HG03342 (cell line): Measurements from ENCODE around the gene ZNF322.

ENCODE experiments used
- ATAC-seq: cut with Tn5 transposase; IDR thresholded peaks from one replicate; pipeline ENCODE4 v1.9.1; 2021; ENCODE audit warnings: mild to moderate bottlenecking, moderate library complexity; ENCODE audit not compliant: unreplicated experiment

Gene ZNF322

DNA sequence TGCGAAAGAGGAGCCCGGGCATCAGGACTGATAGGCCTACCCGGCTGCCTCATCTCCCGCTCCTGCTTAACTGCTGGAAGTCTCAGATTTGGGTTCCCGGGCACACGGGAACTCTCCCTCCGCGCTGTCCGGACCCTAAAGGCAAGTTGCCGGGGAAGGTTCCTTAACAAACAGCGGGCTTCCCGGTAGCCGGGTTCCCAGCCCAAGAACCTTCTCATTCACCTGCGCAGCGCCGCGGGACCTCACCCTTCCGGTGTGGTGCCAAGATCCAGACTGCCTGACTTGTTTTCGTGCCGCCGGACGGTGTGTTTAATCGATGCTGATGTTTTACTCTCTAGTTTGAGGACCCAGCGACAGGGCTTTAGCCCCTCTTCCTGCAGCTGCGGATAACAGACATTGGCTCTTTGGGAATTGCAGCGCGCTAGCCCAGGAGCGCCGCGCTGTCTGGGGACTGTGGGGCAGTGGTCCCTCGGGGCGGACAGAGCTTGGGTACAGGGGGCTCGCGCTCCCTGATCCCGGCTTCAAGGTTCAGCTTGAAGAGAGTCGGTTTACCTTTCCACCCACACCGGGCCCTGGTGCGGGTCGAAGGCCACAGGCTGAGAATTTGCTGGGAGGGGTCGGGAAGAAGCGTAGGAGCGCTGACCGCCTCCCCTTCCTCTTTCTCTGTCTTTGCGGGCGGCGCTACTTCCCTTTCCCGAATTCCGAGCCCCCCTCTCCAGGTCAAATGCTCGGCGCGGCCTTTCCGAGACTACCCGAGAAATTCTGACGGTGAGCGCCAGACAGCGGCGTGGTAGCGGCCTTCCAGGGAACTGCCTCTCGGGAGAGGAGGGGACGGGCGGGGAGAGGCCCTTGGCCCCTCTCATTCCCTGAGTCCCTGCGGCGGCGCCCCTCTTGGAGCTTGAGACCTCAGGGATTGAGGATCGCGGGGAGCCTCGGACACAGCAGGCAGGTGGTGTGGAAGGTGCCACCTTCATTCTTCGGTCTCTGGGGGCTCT is 45.6 kb downstream of the ZNF322 start:
- ATAC-seq, result no peak

DNA sequence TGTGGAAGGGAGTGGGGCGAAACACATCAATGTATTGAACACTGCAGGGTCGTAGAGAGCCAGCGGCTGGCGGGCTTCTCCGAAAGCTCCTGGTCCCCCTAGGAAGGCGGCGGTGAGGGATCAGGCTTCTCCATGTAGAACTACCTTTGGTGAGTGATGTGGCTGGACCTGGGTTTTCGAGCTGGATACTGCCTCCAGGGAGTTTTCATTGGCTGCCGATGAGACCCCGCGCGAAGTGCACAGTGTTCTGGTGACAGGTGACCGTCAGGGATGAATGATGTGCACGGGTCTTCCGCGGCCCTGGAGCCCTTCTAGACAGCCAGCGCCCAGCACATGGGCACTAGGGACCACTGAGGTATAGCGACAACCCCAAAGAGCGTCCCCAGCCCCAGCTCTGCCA is 46.3 kb downstream of the ZNF322 start:
- no peak for ATAC-seq

DNA sequence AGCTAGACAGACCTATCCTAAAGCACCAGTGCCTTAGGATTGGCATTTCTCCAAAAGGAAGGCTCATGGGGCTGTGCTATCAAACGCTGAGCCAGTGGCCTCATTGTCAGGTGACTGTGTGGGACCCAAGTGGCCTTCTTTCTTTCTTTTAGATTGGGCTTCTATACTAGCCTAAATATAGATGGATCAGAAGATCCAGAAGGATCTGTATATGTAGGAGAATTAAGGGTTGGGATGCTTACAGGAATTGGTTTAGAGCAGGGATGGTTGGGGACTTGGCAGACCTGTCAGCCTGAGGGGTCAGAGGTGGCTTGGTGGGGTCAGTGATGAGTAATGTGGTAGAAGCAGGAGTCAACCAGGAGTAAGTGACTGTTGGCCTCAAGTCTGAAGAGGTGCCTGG is 47.9 kb downstream of the ZNF322 start:
- no peak for ATAC-seq

GRCh38 chr6:26609463-26609862 is 50.1 kb downstream of the ZNF322 start:
- ATAC-seq, result no peak

DNA sequence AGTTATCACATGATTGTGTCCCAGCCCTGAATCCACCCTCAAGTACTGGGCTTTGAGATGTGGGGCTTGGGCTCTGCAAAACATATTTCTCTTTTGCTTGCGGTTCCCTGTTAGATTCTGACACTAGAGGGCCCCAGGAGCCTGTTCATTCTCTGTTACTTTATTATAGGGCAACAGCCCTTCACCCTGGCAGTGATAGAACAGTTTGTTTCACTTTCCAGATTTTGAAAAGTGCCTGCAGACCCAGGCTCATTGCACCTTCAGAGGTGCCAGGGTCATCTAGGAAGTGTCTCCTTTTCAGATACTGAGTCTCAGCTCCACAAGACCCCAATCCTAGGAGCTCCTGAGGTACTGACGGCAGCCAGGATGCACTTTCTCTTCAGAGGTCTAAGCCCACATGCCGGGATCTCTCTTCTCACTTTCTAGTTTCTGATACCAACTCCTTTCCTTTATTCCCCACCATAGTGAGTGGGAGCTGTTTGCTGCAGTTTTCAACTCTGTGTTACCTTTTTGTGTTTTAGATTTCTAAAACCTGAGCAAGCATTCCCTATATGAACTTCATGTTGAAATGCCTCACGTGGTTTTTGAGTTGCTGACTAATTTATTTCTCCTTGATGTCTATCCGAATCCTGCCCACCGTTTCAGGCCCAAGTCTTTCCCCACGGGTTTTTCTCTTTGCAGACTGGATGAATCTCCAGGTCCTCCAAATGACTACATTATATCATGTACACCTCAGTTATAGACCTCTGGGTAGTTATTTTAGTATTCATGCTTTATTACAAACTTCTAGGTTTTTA is 51.9 kb downstream of the ZNF322 start:
- ATAC-seq, result peak; percentile 65

DNA sequence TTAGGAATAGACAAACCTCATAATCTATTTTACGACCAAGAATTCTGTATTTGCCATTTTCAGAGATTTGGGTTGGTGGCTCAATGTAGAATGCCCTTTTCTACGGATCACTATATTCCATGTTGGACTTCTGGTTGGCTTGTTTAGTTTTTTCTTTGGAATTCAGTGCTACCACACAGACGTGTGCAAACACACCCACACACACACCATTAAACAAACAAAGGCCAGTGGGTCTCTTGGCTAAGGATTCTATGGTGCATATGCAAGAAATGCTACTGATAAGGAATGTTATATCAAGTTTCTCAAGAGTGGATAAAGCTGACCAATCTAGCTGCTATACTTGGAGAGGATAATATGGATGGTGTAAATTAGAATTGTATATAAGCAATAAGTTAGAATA is 54.7 kb downstream of the ZNF322 start:
- ATAC-seq, result no peak

DNA sequence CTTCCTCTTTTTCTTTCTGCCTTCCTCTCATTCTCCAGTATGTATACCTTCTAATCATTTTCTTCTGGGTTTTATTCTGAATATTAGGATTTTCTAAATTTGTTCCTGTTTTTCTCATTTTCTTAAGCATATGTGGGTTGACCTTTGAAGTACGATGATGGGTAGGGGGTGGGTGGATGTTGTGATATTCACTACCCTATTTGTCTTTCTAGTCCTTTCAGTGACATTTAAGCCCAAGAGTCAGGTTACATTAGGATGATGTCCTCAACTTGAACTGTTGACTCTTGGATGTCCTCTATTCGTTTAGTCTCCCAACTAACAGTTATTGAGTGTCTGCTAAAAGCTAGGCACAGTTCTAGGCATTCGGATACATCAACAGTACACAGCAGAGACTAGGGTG is 55.5 kb downstream of the ZNF322 start:
- ATAC-seq, result no peak

DNA sequence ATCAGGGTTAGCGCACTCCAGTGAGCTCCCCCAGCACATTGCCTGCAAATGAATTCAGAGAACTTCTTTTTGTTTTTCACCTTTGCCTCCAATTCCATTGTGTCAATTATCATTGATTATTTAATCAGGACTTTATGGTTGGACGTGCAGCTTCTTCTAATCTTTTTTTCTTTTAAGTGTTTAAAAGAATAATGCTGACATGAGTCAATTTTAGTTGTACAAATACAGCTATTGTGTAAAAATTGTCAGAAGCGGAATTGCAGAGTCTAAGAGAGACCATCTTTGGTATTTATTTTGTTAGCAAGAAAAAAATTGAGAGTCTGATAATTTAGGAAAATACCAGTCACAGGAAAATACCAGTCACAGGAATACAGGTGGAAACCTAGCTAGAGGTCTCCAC is 57.3 kb downstream of the ZNF322 start:
- no peak for ATAC-seq

GRCh38 chr6:26600759-26601158 is 58.8 kb downstream of the ZNF322 start:
- no peak for ATAC-seq

DNA sequence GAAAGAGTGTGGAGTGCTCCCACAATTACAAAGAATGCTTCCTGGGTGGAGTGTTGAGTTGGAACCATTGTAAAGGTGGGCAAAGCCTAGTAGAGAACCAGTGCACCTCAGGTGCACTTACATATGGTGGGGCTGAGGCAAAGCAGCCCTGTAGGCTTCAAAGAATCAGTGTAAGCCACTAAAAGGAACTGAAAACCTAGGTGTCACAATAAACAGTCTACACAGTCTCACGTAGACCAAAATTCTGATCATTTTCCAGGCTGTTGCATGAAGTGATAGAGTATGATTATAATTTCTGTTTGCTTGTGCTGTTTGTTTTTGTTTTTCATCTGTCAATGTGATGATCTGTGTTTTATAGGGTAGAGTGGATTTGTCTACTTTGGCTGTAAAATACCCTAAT is 60.0 kb downstream of the ZNF322 start:
- ATAC-seq, result no peak

DNA sequence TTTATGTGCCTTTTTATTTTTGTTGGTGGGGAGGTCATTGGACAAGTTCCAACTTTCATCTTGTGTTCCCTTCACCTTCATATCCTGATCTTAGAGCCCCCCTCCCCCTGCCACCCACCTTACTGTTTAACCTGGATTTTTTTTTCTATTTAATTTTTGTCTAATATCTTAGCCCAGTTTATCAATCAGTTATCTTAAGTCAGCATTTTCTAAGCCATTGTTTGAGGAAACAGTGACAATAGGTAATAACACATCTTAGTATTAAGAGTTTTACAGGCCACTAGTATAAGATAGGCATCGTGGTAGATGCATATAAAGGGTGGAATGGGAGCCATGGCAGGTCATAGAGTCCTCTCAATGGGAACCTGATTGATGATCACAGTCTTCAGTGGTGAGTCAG is 60.4 kb downstream of the ZNF322 start:
- no peak for ATAC-seq

DNA sequence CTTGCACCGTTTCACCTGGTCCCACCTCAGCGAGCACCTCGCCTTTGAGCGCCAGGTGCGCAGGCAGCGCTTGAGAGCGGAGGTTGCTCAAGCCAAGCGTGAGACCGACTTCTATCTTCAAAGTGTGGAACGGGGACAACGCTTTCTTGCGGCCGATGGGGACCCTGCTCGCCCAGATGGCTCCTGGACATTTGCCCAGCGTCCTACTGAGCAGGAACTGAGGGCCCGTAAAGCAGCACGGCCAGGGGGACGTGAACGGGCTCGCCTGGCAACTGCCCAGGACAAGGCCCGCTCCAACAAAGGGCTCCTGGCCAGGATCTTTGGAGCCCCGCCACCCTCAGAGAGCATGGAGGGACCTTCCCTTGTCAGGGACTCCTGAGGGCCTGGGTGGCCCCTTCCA is 61.3 kb downstream of the ZNF322 start:
- ATAC-seq, result no peak

DNA sequence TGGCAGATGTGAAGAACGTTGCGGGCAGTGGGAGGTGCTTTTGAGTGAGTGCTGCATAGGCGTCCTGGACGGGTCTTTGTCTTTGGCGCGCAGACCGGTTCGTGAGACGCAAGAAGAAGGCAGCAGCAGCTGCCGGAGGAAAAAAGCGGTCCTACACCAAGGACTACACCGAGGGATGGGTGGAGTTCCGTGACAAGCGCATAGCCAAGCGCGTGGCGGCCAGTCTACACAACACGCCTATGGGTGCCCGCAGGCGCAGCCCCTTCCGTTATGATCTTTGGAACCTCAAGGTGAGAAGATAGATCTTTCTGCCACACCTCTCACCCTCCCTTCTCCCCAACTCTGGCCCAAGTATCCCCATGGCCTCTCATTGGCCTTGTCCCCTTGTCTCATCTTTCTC is 61.7 kb downstream of the ZNF322 start:
- no peak for ATAC-seq

DNA sequence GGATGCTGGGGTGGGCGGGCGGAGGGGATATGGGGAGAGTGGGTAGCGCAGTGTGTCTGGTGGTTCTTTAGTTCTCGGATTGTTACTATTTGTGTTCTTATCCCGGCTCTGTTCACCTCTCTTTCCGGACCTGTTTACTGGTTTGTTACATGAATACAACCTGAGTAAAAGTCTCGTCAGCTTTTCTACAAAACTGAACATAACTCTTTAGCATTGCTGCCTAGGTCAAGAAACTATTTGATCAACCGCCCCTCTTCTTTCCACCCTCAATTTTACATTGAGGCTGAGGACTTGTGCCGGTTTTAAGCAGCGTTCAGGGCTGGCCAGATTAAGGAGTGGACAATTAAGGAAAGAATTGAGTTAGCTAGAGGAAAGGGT is 62.2 kb downstream of the ZNF322 start:
- no peak for ATAC-seq

- ATAC-seq, result peak; percentile 79
Observed at GRCh38 chr6:26596579-26597388, 62.8 kb downstream of the ZNF322 start, which contains the start of gene ABT1. TSS of gene ABT1 (plus strand) at chr6:26596953. CDS start at chr6:26596983, 30 bp downstream.

DNA sequence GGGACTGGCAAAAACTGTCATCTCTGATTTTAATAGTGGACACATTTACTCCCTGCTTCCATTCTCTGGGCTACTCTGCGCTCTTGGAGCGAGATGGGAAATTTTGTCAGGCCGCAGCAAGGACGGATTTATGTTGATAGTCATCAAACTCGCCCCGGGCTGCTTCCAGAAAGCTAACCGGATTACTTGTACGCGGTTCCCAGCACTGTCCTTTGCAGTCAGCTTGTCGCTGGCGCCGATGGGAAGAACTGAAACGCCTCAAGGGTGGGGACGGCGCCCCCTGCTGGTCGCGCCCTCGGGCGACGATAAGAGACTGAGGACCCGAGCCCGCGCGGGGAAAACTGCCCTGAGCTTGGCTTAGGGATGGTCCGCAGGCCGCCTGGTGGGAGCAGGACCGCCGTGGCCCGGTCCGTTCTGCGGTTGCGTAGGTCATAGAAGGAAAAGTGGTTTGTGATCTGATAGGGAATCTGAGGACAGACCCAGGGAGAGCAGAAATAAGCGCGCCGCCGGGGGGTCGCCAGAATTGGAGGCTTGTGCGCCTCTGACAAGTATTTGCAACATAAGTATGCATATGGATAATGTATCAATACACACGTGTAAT is 63.8 kb downstream of the ZNF322 start:
- peak; percentile 62 for ATAC-seq

DNA sequence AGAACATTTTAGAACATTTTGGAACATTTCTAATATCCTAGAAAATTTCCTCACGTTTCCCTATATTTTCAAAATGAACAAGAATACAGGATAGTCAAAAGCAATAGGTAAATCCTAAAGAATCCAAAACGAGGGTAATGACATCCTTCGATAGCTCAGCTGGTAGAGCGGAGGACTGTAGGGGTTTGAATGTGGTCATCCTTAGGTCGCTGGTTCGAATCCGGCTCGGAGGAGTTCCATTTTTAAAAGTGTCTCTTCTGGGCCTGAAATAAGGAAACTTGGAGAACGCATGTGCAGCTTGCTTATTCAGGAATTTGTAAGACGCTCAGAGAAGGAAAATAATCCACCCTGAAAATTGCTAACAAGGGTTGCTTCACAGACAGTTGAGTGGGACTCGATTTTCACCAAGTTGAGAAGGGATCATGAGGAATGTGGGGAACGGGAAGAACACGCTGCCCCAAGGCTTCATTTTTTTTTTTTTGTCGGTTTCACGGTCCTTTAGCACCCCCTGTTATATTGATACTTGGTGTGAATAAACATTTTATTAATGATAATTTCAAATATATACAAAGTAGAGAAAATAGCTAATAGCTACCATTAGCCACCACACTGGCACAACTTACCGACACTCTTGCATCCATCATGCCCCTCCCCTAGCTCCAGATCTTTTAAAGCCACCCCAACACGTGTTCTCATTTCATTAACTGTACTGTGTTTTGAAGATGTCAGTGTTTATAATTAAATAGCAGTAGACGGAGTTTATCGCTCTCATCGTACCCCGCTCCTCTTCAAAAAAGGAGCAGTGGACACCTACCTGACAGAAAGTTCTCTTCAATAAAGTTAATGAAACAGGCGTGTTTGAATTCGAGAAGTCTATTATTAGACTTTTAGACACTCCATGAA is 64.6 kb downstream of the ZNF322 start:
- no peak for ATAC-seq

DNA sequence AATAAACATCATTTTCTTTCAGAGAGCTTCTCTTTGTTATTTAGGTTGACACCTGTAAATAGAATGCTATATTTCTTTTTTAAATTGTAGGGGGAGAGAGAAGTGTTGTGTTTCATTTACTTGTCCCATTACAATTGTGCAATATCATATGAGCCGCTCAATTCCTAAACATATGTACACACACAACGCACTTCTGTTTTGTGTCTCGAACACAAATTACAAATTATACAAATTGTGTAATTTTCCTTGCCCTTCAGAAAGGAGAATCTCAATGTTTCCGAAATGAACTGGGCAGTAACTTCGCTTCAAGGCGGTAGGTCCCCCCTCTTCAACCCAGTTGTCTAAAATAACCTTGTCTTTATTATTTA is 65.4 kb downstream of the ZNF322 start:
- ATAC-seq, result no peak

DNA sequence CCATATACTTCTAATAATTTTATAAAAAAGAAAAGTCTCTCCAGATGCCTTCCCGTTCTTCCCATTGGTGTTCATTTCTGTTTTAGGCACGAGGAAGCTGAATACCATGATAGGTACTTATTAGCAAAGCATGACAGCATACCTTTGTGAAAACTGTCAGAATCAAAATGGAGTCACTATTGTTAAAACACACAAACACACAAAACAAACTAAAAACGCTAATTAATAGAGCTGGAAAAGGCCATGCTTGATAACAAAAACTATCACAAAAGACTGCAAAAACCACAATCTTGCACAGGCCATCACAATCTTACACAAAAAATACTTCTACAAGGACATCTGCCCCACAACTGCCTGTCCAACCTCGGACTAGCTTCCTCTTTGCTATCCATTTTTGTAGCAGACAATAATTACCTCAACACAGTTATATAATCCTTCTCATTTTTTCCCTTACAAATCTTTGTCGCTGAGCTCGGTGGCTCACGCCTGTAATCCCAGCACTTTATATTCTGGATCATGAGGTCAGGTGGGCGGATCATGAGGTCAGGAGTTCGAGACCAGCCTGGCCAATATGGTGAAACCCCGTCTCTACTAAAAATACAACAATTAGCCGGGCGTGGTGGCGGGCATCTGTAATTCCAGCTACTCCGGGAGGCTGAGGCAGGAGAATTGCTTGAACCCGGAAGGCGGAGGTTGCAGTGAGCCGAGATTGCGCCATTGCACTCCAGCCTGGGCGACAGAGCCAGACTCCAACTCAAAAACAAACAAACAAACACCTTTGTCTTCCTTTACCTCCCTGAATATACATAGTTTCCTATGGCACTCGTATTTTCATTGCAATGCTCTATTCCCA is 66.0 kb downstream of the ZNF322 start:
- ATAC-seq, result no peak
